Epithelial cell of proximal tubule (primary cell): Measurements from ENCODE around the gene SCYL3. TPM values are rescaled to one million over a fixed set of nuclear protein-coding genes. Genes with fewer than 3 reads are reported as not detected.

ENCODE experiments used
- DNase-seq: peaks from one replicate; pipeline ENCODE4 v3.0.0-alpha.2; 2011; ENCODE audit warnings: low read depth
- H3K4me3 ChIP-seq: 2 replicates; pipeline ENCODE4 v1.5.1; 2011; ENCODE audit warnings: low read depth, mild to moderate bottlenecking, low read length
- total RNA-seq: library from RNA; depleted of rRNA; stranded (reverse); fragments of >200 nt; gene quantifications from 2 replicates; pipeline ENCODE4 v1.2.3, GENCODE V29; 2015
- TF ChIP-seq, protein P1 (sequence below): conservative IDR thresholded peaks from 2 replicates; pipeline ENCODE4 v1.5.1; 2012; ENCODE audit warnings: low read depth, mild to moderate bottlenecking, low read length

The SCYL3 gene
- total RNA-seq, 1 donor from 2014 or later, result 4.2 TPM

DNA sequence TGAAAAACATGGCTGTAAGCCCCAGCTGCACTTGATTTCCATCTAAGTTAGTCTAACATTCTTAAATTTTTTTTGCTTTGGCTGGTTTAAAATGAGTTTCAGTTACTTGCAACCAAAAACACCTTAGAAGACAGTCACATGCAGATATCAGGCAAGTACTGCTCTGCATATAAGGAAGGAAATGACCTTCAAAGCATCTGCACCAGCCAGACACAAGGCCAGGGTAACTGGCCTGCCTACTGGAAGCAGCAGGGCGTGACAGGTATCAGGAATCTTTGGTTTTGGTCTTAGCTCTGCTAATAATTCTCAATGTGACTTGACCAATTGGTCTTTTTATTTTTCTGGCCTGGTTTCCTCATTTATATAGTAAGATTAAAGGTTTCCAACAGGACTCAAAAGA is 33.5 kb downstream of the SCYL3 start:
- TF ChIP-seq, protein P1, sequence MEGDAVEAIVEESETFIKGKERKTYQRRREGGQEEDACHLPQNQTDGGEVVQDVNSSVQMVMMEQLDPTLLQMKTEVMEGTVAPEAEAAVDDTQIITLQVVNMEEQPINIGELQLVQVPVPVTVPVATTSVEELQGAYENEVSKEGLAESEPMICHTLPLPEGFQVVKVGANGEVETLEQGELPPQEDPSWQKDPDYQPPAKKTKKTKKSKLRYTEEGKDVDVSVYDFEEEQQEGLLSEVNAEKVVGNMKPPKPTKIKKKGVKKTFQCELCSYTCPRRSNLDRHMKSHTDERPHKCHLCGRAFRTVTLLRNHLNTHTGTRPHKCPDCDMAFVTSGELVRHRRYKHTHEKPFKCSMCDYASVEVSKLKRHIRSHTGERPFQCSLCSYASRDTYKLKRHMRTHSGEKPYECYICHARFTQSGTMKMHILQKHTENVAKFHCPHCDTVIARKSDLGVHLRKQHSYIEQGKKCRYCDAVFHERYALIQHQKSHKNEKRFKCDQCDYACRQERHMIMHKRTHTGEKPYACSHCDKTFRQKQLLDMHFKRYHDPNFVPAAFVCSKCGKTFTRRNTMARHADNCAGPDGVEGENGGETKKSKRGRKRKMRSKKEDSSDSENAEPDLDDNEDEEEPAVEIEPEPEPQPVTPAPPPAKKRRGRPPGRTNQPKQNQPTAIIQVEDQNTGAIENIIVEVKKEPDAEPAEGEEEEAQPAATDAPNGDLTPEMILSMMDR, result no peak
- no peak overlapping the region for H3K4me3 ChIP-seq
- no peak for DNase-seq

DNA sequence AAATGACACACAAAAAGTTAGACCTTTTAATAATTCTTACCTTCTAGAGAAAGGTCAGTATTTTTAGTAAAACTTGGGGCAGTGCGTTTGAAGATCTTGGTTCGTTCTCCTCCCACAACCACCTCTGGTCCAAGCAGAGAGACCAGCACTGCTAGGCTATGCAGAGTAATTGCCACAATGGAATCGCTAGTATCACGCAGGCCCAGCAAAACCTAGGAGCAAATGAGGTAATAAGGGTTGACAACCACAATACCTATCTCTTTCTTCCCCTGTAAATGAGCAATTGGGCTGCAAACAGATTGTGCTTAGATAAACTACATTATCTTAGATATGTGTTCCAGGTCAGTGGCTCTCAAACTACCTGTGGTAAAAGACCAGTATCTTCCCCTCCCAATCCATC is 34.7 kb downstream of the SCYL3 start:
- DNase-seq, result no peak

DNA sequence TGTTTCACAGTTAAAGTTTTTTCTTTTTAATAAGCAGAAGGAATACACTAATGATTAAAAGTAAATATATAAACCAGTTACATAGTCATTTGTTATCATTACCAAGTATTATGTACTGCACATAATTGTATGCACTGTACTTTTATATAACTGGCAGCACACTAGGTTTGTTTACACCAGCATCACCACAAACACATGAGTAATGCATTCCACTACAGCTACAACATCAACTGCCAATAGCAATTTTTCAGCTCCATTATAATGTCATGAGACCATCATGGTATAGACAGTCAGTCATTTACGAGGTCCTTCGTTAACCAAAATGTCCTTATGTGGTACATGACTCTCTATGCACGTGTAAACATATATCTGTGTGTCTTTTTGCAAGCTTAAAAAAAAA is 35.2 kb downstream of the SCYL3 start:
- no peak for DNase-seq
- H3K4me3 ChIP-seq, result no peak overlapping the region
- TF ChIP-seq, protein P1, result no peak

More for the DNA sequence above, 34.7 kb downstream of the SCYL3 start:
- TF ChIP-seq, protein P1, result no peak
- H3K4me3 ChIP-seq, result no peak overlapping the region

DNA sequence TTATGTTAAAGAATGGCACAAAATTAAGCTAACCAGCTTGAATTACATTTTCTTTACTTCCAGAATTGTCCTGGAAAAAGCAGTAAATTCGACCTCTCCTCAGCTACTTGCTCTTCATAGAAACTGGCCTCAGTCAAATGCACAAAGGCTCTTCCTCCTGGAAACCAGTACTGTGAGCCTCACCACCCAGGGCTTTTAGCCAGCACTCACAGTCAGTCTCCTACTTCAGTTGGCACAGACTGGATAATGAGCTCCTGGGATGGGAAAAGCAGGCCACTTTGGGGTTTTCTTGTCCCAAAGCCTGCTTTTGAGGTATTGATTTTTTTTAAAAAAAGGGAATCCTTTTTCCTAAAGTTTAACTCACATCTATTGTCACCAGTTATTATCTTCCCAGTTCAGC is 40.4 kb downstream of the SCYL3 start:
- TF ChIP-seq, protein P1, result no peak
- no peak overlapping the region for H3K4me3 ChIP-seq
- no peak for DNase-seq

DNA sequence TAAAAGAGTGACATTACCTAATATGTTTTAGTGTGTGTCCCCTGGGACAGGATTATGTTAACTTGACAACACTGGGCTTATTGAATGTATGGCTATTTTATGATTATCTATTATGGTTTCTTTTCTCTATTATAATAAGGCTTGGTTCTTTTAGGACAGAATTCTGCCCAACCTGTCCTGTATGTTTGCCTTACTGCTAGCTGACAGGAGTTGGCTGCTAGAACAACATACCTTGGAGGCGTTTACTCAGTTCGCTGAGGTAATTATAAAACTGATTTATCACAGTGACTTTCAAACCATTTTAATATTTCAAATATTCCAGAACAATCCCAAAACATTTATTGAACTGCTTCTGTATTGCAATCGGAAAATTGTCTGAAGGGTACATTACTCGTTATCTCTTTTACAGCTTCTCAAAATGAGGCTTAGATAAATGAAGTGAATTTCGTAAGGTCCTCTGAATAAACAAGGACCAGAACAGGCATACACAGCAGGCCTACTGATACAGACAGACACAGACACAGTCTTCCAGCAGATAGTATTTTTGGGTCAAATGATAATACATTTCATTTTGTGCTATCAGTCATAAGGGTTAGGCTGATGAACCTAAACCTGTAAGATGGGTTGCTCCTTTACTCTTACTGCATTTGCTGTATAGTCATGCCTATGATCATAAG is 44.2 kb downstream of the SCYL3 start:
- no peak for DNase-seq
- TF ChIP-seq, protein P1, result no peak
- H3K4me3 ChIP-seq, result no peak overlapping the region

DNA sequence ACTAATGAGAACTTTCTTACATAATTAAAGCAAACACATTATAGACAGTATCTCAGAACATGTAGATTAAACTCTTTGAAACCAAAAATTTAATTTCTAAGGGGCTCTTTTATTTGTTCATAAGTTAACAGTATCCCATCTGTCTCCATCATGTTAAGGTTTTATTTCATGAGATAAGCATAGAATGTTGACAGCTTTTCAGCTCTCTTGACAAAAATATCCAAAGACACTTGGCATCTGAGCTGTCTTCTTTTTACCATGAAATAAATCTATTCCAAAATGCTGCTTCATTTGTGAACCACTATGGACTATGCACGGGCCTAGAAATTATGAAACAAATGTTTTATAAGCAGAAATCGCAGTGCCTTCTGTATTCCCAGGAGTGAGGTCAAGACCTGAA is 45.2 kb downstream of the SCYL3 start:
- DNase-seq, result no peak
- TF ChIP-seq, protein P1, result no peak
- no peak overlapping the region for H3K4me3 ChIP-seq

DNA sequence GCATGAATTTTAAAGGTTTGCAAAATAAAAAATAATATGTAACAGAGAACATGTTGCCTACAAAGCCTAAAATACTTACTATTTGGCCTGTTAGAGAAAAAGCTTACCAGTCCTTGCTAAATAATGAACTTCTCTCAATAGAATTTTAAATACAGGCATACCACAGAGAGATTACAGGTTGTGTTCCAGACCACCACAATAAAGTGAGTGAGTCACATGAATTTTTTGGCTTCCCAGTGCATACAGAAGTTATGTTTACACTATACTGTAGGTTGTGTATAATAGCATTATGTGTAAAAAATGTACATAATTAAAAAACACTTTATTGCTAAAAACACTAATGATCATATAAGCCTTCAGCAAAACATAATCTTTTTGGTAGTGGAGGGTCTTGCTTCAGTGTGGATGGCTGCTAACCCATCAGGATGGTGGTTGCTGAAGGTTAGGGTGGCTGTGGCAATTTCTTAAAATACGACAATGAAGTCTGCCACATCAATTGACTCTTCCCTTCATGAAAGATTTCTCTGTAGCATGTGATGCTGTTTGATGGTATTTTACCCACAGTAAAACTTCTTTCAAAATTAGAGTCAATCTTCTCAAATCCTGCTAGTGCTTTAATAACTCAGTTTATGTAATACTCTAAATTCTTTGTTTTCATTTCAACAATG is 48.6 kb downstream of the SCYL3 start:
- DNase-seq, result no peak

More for the DNA sequence above, 48.6 kb downstream of the SCYL3 start:
- no peak overlapping the region for H3K4me3 ChIP-seq
- TF ChIP-seq, protein P1, result no peak
